Gastroesophageal sphincter (tissue), 4 donors: Measurements from ENCODE around the gene AP2B1. TPM values are rescaled to one million over a fixed set of nuclear protein-coding genes. Genes with fewer than 3 reads are reported as not detected.

Source experiments
- ATAC-seq: fragments of 150-250 bp; one replicate; pipeline ENCODE4 v1.9.1; 2016; ENCODE audit warnings: mild to moderate bottlenecking, moderate library complexity
- H3K27ac ChIP-seq, 4 donors: fragments of 200-600 bp; sonication (generic) in 3 of 4; 1 replicate in 3 of 4; 2 replicates in 1 of 4; pipeline ENCODE4 v1.5.1; 2016 to 2019
- H3K27me3 ChIP-seq: fragments of 200-600 bp; sonication (generic); one replicate; pipeline ENCODE4 v1.5.1; 2019
- H3K36me3 ChIP-seq, 2 donors: fragments of 200-600 bp; sonication (generic); one replicate each; pipeline ENCODE4 v1.5.1; 2019; ENCODE audit warnings: control low read depth in 1 of 2
- H3K4me1 ChIP-seq, 3 donors: fragments of 200-600 bp; sonication (generic); 1 replicate in 2 of 3; 2 replicates in 1 of 3; pipeline ENCODE4 v1.5.1; 2016 to 2019; ENCODE audit warnings: control low read depth in 2 of 3
- H3K4me3 ChIP-seq, 2 donors: fragments of 200-600 bp; sonication (generic); one replicate each; pipeline ENCODE4 v1.5.1; 2019; ENCODE audit warnings: mild to moderate bottlenecking in 1 of 2, moderate library complexity in 1 of 2
- H3K9me3 ChIP-seq, 3 donors: fragments of 200-600 bp; sonication (generic); one replicate each; pipeline ENCODE4 v1.5.1; 2017 to 2019; ENCODE audit warnings: control low read depth in 2 of 3
- EP300 ChIP-seq: sonication (generic); formaldehyde crosslinking; IDR thresholded peaks from one replicate; pipeline ENCODE4 v1.6.1; 2017; ENCODE audit warnings: antibody characterized with exemption, mild to moderate bottlenecking
- POLR2A ChIP-seq, 2 donors: fragments of 450-650 bp; IDR thresholded peaks; one replicate each; pipeline ENCODE4 v1.6.1; 2017; ENCODE audit warnings: antibody characterized with exemption in 2 of 2, mild to moderate bottlenecking in 2 of 2, moderate library complexity in 1 of 2
- POLR2AphosphoS5 ChIP-seq: sonication (generic); formaldehyde crosslinking; IDR thresholded peaks from one replicate; pipeline ENCODE4 v1.6.1; 2017; ENCODE audit warnings: antibody characterized with exemption
- WGBS, 2 donors: methylation state at CpG; one replicate each; pipeline ENCODE4 v1.1.5; 2018; ENCODE audit warnings: low coverage in 1 of 2; 5-methylcytosine and 5-hydroxymethylcytosine counted together
- total RNA-seq, 4 donors: library from RNA; depleted of rRNA; stranded (reverse); fragments of >200 nt; gene quantifications; one replicate each; pipeline ENCODE4 v1.1.0, GENCODE V29; 2016
- TF ChIP-seq, protein P1 (sequence below), 4 experiments: fragments of 200-600 bp in 2 of 4; fragments of 450-650 bp in 2 of 4; sonication (generic) in 1 of 4; IDR thresholded peaks; one replicate each; pipeline ENCODE4 v1.5.1; 2017 to 2019; ENCODE audit warnings: antibody characterized with exemption in 4 of 4, mild to moderate bottlenecking in 2 of 4, moderate library complexity in 2 of 4

AP2B1 gene
- total RNA-seq, 4 donors from 2014 or later, result 104 to 383 (median 185) TPM

DNA sequence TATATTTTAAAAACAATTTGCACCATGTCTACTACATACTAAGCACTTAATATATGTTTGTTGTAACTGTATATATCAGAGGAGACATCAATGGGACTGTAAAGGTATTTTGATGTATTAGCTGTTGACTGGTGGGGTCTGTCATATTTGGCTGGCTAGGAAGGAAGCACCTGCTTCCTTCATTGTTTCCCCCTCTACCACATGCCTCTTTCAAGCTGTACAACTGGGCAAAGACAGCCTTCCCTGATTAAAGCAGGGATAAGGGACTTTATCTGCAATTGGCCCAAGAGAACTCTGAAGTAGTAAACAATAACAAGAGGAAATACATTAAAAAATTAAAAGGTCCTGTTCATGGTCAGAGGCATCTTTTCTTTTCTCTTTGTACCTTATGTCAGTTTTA lies 44.1 kb upstream of the AP2B1 start:
- Histone ChIP-seq H3K4me1 (peaks cover 0 to 19% (median 0%) of the 10 kb centered on the region in 3 donors), H3K36me3 (no peaks in the 10 kb centered on the region), H3K27me3 (peaks cover 25% of the 10 kb centered on the region), H3K27ac (no peak overlapping the region), H3K9me3 (no peaks in the 10 kb centered on the region), H3K4me3 (no peak overlapping the region)
- TF ChIP-seq, protein P1, sequence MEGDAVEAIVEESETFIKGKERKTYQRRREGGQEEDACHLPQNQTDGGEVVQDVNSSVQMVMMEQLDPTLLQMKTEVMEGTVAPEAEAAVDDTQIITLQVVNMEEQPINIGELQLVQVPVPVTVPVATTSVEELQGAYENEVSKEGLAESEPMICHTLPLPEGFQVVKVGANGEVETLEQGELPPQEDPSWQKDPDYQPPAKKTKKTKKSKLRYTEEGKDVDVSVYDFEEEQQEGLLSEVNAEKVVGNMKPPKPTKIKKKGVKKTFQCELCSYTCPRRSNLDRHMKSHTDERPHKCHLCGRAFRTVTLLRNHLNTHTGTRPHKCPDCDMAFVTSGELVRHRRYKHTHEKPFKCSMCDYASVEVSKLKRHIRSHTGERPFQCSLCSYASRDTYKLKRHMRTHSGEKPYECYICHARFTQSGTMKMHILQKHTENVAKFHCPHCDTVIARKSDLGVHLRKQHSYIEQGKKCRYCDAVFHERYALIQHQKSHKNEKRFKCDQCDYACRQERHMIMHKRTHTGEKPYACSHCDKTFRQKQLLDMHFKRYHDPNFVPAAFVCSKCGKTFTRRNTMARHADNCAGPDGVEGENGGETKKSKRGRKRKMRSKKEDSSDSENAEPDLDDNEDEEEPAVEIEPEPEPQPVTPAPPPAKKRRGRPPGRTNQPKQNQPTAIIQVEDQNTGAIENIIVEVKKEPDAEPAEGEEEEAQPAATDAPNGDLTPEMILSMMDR (IDR thresholded peaks at IDR 0.05), result no peak
- TF ChIP-seq POLR2AphosphoS5, result no peak
- ATAC-seq, result no peak

GRCh38 chr17:35543856-35544255 lies 43.3 kb upstream of the AP2B1 start:
- no peaks in the 10 kb centered on the region for H3K36me3 ChIP-seq
- H3K4me1 ChIP-seq, result peaks cover 0 to 16% (median 0%) of the 10 kb centered on the region in 3 donors
- no peak for TF ChIP-seq POLR2AphosphoS5
- TF ChIP-seq POLR2A (IDR thresholded peaks at IDR 0.05), result no peak
- TF ChIP-seq, protein P1 (IDR thresholded peaks at IDR 0.05), result no peak
- TF ChIP-seq EP300, result no peak
- peaks cover 28% of the 10 kb centered on the region for H3K27me3 ChIP-seq
- no peaks in the 10 kb centered on the region for H3K9me3 ChIP-seq
- H3K4me3 ChIP-seq, result no peak overlapping the region
- WGBS, 2 donors, result 25% methylated on average over 1 of the region's 1 CpG; no CpG with 5 or more reads in 1 of the 2 donors
- H3K27ac ChIP-seq, result no peak overlapping the region
- no peak for ATAC-seq

DNA sequence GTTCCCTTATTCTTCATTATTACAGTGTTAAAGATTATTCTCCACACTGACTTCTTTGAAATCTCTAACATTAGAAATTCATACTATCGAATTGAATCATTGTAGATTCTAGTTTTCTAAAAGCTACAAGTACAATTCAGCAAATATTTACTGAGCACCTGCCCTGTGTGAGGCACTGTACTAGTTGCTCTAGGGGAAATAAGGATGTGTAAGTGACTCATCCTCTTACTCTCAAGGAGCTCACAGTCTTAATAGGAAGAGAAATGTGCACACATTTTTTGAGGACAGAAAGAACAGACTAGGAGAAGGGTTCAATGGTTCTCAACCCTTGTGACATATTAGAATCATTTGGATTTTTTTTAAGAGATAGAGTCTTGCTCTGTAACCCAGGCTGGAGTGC lies 42.0 kb upstream of the AP2B1 start:
- no peak overlapping the region for H3K4me3 ChIP-seq
- H3K36me3 ChIP-seq, result no peaks in the 10 kb centered on the region
- peaks cover 0 to 7% (median 0%) of the 10 kb centered on the region in 3 donors for H3K4me1 ChIP-seq
- no peak for ATAC-seq
- peaks cover 34% of the 10 kb centered on the region for H3K27me3 ChIP-seq
- no peak overlapping the region for H3K27ac ChIP-seq
- WGBS, 2 donors, result 64 to 73% methylated on average over 1 of the region's 1 CpG
- H3K9me3 ChIP-seq, result no peaks in the 10 kb centered on the region
- TF ChIP-seq POLR2AphosphoS5 (no peak), POLR2A (IDR thresholded peaks at IDR 0.05) (no peak), EP300 (no peak)
- TF ChIP-seq, protein P1 (IDR thresholded peaks at IDR 0.05), result no peak

GRCh38 chr17:35546487-35546886 lies 40.6 kb upstream of the AP2B1 start:
- TF ChIP-seq, protein P1 (IDR thresholded peaks at IDR 0.05), result no peak
- TF ChIP-seq POLR2AphosphoS5 (no peak), EP300 (no peak)
- Histone ChIP-seq H3K4me1 (no peaks in the 10 kb centered on the region), H3K9me3 (no peaks in the 10 kb centered on the region), H3K27ac (no peak overlapping the region), H3K4me3 (no peak overlapping the region), H3K36me3 (no peaks in the 10 kb centered on the region), H3K27me3 (peaks cover 34% of the 10 kb centered on the region)
- 60 to 67% methylated on average over 1 of the region's 1 CpG for WGBS, 2 donors
- ATAC-seq, result no peak

DNA sequence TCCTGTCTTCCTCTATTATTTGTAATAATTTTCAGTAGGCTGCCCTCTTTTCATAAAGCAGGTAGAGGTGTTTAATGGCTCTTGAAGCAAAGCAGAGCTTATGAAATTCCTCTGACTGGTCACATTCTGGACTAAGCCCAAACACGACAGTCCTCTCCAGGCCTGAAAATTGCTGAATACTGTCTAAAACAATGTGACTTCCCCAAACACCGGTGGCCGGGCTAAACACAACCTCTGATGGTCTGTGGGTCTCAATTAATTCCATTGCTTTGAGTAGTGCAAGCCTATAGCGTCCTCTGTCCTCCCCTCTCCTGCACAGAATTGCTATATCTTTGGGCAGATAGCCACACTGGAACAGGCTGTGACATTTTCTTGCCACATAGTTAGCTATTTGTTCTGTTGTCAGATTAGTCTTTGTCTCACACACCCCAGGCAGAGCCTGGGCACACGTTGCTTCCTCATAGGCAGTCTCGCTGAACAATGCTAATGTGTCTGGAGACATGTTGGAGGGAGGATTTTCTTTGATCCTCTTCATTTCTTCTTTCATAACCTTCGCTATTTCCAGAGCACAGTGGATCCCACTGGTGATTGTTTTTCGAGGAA lies 38.8 kb upstream of the AP2B1 start:
- Histone ChIP-seq H3K27me3 (peaks cover 40% of the 10 kb centered on the region), H3K36me3 (no peaks in the 10 kb centered on the region), H3K4me3 (no peak overlapping the region), H3K27ac (no peak overlapping the region), H3K9me3 (no peaks in the 10 kb centered on the region), H3K4me1 (no peaks in the 10 kb centered on the region)
- 47 to 49% methylated on average over 4 to 8 of the region's 8 CpGs for whole genome bisulfite sequencing, 2 donors
- no peak for ATAC-seq
- no peak for TF ChIP-seq POLR2A (IDR thresholded peaks at IDR 0.05)
